GM18508 (cell line): Measurements from ENCODE around the gene GP1BA.

ENCODE experiments used
- ATAC-seq: cut with Tn5 transposase; IDR thresholded peaks from one replicate; pipeline ENCODE4 v1.9.1; 2021; ENCODE audit warnings: moderate number of reproducible peaks; ENCODE audit not compliant: insufficient read depth, unreplicated experiment

Gene GP1BA

DNA sequence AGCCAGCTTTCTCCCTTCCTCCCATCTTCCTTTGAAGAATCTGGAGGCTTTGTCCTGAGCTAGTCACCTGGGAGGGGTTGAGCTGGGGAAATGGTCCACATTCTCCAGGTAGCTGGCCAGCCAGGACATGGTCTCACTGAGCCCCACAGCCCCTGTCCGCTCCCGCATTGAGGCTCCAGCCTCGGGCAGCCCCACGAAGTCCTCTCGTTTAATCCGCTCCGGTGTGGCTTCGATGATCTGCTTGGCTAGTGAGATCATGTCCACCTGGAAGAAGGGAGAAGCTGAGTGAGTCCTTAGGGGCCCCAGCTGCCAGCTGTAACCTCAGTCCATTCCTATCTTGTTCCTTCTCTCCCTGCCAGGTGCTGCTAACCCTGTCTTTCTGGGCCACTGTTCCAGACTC lies 38.2 kb downstream of the GP1BA start:
- no peak for ATAC-seq

DNA sequence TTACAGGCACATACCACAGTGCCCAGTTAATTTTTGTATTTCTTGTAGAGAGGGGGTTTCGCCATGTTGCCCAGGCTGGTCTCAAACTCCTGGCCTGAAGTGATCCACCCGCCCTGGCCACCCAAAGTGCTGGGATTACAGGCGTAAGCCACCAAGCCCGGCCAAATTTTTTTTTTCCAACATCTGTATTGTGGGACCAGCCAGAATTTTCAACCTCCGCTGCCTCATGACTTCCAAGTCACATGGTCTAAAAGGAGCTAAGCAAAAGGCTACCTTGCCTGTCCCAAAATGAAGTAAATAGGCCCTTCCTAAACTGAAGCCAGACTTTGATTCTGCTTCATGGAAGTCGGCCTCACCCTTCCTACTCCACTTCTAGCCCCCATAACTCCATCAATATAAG lies 39.7 kb downstream of the GP1BA start:
- ATAC-seq = no peak

DNA sequence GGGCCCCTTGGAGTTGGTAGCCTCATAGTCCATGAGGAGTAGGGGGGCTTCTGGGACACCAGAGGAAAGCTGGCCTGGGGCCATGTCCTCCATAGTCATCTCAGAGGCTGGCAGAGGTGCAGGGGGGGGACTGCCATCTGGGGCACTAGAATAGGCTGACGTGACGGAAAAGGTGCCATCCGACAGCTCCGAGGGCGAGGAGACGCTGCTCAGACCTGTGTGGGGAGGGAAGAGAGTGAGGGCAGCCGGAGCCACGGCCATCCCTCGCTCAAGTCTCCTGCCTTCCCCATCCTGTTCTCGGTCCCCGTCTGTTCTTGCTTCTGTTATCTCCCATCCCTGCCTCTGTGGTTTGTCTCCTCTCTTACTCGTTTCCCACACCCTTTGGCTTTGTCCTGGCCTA lies 40.2 kb downstream of the GP1BA start:
- ATAC-seq = no peak

DNA sequence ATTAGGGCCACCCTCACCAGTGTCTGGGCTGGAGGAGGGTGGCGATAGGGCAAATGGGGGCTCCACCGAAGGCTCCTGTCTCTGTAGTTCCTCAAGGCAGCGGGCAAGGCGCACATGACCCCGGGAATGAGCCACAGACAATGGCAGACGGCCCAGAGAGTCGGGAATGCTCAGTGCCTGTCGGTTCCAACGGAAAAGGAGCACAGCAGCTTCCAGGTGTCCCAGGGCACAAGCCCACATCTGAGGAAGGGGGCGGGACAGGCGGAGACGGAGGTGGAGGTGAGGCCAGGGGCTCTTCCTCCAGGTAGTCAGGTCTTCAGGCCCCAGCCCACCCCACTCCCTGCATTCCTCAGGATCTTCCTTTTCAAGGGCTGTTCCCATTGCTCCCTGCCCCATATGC lies 40.7 kb downstream of the GP1BA start:
- no peak for ATAC-seq

DNA sequence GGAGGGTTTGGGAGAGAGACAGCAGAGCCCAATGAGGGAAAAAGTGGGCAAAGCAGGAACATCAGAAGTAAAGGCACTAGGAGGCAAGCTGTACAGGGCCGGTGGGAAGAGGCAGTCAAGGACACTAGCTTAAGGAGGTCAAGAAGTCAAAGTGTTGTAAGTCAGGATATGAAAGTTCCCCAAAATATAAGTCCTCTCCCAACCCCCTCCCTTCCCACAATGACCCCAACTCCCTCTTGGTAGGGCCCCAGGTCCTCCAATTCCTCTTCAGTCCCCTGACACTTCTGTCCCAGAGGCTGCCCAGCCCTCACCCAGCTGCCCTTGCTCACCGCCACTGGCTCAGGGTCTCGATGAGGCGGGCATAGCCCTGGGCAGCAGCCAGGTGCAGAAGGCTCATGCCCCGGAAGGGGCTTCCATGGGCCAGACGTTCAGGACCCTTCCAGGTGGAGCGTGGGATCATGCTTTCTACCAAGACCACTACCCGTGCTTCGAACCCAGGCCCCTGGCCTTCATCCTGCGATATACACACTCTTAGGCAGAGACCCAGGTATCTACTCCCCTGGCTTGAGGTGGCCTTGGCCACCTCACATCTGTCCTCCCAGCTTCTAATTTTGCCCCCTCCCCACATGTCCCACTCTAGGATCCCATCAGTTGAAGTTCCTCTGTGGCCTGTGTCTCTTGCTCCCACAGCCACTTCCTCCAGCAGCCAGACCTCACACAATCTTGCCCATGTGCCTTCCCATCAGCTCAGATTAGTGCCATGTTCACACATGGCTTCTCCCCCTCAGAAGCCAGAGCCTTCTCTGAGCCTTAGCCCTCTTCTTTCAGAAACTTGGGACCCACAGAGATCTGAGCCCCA lies 41.4 kb downstream of the GP1BA start:
- no peak for ATAC-seq

DNA sequence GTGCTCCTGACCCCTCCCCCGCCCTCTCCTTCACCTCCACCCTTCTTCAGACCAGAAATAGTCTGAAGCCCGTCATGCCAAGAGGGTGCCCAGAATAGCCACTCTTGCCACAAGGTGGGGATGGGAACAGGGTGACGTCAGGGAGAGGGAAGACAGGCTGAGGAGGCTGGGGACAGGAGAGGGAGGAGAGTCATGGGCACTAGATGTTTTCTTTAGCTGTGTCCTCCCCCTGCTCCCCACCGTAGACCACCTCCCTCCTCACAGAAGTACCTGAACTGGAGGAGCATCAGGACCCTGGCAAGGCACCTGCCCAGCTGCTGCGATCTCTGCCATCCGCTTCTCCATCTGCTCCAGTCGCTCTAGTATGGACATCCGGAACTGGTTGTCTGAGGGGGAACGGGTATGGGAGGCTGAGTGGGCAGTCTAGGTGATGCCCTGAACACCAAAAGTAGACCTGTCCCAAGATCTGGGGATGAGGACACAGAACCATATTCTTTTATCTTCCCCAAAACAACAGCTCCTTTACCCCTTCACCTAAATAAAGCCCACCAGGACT lies 42.1 kb downstream of the GP1BA start:
- ATAC-seq = no peak

DNA sequence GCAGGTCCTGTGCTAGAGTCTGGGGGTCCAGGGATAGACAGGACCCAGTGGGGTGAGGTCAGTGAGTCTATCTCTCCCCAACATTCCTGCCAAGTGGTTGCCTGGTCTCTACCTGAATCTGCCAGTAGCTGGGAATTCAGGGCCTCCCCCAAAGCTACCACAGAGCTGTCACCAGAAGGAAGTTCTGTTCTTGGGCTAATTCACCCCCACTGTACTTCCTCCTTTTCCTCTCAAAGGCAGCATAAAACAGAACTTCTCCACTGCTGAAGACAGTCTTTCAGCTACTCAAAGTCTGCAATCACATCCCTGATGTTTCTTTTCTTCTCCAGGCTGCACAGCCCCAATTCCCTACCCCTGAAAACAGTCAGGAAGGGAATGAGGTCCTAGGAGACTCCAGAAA lies 46.6 kb downstream of the GP1BA start:
- ATAC-seq = no peak

DNA sequence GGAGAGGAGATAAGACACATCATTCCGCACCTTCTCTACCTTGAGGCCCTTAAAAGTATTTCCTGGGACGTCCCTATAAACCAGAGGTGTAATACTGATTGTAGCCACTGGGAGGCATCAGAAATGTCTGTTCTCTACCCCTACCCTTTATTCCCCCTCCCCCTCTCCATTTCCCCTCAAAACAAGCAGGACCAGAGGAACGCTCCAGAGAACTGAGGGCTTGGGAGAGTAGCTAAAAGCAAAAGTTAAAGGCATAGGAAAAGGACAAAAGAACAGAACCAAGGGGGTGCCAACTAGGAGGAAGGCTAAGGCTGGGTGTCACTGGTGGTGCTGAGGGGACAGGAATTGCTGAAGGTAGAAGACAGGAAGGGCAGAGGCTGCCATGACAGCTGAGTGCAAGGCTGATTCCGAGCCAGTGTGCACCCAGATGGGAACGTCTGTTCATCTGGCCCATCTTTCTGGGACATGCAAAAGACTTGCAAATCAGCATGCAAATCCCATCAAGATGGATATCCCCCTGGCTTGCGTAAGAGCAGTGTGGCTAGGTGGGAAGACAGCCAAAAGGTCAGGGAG lies 48.7 kb downstream of the GP1BA start:
- no peak for ATAC-seq

DNA sequence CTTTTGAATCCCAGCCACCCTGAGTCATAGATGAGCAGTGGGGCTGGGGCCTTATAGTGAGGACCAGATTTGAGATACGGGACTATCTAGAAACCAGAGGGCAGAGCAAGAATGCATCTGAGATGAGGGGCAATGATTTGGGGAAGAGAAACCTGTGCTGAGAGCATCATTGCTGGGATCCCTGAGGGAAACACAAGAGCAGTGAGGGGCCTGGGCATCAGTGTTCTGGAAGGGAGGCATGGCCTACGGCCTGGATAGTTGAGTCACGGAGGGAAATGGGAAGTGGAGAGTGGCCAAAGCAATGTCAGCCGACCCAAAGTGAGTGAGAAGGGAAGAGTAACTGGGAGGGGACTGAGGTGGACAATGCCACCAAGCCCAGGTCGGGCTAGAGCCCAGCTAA lies 50.2 kb downstream of the GP1BA start:
- no peak for ATAC-seq
